ENCODE results near the gene DHX29. TPM values are rescaled to one million over a fixed set of nuclear protein-coding genes. Genes with fewer than 3 reads are reported as not detected.

Gene DHX29, protein sequence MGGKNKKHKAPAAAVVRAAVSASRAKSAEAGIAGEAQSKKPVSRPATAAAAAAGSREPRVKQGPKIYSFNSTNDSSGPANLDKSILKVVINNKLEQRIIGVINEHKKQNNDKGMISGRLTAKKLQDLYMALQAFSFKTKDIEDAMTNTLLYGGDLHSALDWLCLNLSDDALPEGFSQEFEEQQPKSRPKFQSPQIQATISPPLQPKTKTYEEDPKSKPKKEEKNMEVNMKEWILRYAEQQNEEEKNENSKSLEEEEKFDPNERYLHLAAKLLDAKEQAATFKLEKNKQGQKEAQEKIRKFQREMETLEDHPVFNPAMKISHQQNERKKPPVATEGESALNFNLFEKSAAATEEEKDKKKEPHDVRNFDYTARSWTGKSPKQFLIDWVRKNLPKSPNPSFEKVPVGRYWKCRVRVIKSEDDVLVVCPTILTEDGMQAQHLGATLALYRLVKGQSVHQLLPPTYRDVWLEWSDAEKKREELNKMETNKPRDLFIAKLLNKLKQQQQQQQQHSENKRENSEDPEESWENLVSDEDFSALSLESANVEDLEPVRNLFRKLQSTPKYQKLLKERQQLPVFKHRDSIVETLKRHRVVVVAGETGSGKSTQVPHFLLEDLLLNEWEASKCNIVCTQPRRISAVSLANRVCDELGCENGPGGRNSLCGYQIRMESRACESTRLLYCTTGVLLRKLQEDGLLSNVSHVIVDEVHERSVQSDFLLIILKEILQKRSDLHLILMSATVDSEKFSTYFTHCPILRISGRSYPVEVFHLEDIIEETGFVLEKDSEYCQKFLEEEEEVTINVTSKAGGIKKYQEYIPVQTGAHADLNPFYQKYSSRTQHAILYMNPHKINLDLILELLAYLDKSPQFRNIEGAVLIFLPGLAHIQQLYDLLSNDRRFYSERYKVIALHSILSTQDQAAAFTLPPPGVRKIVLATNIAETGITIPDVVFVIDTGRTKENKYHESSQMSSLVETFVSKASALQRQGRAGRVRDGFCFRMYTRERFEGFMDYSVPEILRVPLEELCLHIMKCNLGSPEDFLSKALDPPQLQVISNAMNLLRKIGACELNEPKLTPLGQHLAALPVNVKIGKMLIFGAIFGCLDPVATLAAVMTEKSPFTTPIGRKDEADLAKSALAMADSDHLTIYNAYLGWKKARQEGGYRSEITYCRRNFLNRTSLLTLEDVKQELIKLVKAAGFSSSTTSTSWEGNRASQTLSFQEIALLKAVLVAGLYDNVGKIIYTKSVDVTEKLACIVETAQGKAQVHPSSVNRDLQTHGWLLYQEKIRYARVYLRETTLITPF (N-terminal part only)
- 10 to 100 TPM; 13.0 to 15.5 TPM for total RNA-seq

DNA sequence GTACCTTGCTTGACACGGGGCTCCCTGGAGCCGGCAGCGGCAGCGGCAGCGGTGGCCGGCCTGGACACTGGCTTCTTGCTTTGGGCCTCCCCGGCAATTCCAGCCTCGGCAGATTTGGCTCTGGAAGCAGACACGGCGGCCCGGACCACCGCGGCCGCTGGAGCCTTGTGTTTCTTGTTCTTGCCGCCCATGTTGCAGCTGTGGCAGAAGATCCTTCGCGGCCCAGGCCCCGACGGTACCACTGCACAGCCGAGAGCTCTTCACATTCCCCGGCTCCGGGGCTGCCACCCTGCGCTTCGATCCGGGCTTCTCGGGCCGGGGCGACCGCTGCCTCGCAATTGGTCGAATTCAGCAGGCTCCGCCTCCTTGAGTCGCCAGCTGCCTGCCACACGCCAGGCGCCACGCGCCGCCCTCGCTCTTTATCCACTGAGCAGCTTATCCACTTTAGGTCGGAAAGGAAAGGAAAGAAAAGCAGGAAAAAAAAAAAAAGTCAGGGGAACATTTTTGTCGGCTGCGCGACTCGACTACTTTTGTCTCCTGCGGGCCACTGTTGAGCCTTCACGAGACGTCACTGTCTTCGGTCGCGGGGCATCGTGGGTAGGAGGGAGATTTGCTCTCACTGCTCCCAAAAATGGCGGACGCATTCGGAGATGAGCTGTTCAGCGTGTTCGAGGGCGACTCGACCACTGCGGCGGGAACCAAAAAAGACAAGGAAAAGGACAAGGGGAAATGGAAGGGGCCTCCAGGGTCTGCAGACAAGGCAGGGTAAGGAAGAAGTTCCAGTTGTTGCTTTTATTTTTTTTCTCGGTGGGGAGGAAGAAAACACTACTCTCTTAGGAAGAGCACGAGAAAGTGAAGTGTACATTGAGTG, at the start of gene DHX29, which contains the start of gene MTREX:
DHX29 (minus strand) TSS at position 312 of the 871 bp plus-strand sequence; CDS start at position 191, 121 bp downstream.
MTREX (plus strand) TSS at position 607 of the 871 bp plus-strand sequence; CDS start at position 632, 25 bp downstream.
- H3K9me3 Mint-ChIP-seq, result peaks cover 2% of the 10 kb centered on the region
- ChIA-PET POLR2A (interaction anchor here (0.6 to 2.9 kb wide), 20 partner anchors 9 to 1603 kb away, joined by 3 to 19 read pairs (median 4); partner anchors contain the start of genes CCNO and PLPP1), CTCF (interaction anchor here (0.7 to 3.3 kb wide), 11 partner anchors 10 to 384 kb away, joined by 3 to 19 read pairs (median 4); partner anchors contain the start of genes CCNO and CDC20B)
- H3K4me3 Mint-ChIP-seq, result no peak within 1 kb of the TSS
- H3K4me1 Mint-ChIP-seq, result peaks cover 22% of the 10 kb centered on the region
- peak; percentile 91 for DNase-seq
- H3K27ac Mint-ChIP-seq, result no peak within 1 kb of the TSS
- peaks cover 23% of the 10 kb centered on the region for H3K36me3 Mint-ChIP-seq (ENCODE audit: low read depth)
- no peaks in the 10 kb centered on the region for H3K27me3 Mint-ChIP-seq

DNA sequence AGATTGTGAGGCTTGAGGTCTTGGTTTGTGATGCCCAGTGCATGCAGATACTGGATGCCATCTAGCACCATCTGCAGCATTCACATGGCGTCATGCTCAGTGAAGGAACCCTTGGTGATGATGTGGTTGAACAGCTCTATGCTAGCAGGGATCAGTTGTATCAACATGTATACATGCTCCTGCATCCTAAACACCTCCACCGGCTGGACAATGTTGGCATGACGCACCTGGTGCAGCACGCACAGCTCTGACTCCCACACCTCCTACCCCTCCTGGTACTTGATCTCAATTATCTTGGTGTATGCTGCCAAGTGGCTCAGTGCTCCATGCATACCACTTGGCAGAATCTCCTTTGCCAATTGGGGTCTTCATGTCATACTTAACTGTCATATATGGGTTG, 49.4 kb upstream of the DHX29 start:
- Mint-ChIP-seq H3K4me1 (no peaks in the 10 kb centered on the region), H3K27me3 (no peaks in the 10 kb centered on the region), H3K4me3 (no peak overlapping the region), H3K36me3 (ENCODE audit: low read depth) (peaks cover 51% of the 10 kb centered on the region), H3K9me3 (no peaks in the 10 kb centered on the region), H3K27ac (no peak overlapping the region)
- ChIA-PET POLR2A (interaction anchor here (1.2 kb wide), 1 partner anchor 49 kb away, joined by 3 read pairs; the partner anchor contains the start of genes DHX29 and MTREX), CTCF (interaction anchor here (1.2 kb wide), 1 partner anchor 14 kb away, joined by 3 read pairs; no protein-coding TSS in a partner anchor)
- DNase-seq, result no peak

DNA sequence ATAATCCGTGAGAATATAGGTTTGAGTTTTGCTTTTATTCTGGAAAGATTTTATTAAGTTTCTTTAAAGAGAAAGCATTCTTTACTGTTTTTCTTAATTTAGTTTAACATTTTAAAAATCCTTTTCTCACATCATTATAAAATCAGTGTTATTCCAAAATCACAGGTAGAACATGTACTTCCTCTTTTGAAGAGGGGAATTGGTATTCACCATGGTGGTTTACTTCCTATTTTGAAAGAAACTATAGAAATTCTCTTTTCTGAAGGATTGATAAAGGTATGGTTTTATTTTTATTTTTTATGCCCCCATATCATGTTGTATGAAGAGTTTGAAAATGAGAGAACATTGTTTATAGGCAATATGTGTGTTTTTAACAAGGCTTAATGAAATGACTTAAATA, 43.3 kb upstream of the DHX29 start:
- H3K27ac Mint-ChIP-seq, result no peak overlapping the region
- ChIA-PET POLR2A (no interaction called here), CTCF (no interaction called here)
- DNase-seq, result no peak
- H3K4me3 Mint-ChIP-seq, result no peak overlapping the region
- H3K27me3 Mint-ChIP-seq, result no peaks in the 10 kb centered on the region
- no peaks in the 10 kb centered on the region for H3K9me3 Mint-ChIP-seq
- peaks cover 56% of the 10 kb centered on the region for H3K36me3 Mint-ChIP-seq (ENCODE audit: low read depth)
- peaks cover 4% of the 10 kb centered on the region for H3K4me1 Mint-ChIP-seq

DNA sequence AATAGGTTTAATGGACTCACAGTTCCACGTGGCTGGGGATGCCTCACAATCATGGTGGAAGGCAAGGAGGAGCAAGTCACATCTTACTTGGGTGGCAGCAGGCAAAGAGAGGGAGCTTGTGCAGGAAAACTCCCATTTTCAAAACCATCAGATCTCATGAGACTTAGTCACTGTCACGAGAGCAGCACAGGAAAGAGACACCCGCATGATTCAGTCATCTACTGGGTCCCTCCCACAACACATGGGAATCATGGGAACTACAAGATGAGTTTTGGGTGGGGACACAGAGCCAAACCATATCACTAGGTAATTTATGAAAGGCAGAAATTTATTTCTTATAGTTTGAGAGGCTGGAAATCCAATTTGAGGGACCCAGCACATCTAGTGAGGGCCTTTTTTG, 40.3 kb upstream of the DHX29 start:
- DNase-seq, result no peak
- Mint-ChIP-seq H3K4me3 (no peak overlapping the region), H3K27me3 (no peaks in the 10 kb centered on the region), H3K4me1 (peaks cover 6% of the 10 kb centered on the region), H3K36me3 (ENCODE audit: low read depth) (peaks cover 63% of the 10 kb centered on the region), H3K9me3 (no peaks in the 10 kb centered on the region), H3K27ac (no peak overlapping the region)
- ChIA-PET CTCF (no interaction called here), POLR2A (no interaction called here)

DNA sequence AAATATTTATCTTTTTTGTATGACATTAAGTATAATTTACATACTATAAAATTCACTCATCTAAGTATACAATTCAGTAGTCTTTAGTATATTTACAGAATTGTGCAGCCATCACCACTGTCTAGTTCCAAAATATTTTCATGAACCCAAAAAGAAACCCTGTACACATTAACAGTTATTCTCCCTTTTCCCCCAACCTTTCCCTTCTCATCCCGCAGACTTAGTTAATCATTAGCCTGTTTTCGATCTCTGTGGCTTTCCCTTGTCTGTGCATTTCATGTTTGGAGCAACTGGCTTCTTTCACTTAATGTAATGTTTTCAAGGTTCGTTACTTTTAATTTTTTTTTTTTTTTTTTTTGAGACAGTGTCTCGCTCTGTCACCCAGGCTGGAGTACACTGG, 37.8 kb upstream of the DHX29 start:
- H3K27ac Mint-ChIP-seq, result no peak overlapping the region
- H3K36me3 Mint-ChIP-seq (ENCODE audit: low read depth), result peaks cover 63% of the 10 kb centered on the region

DNA sequence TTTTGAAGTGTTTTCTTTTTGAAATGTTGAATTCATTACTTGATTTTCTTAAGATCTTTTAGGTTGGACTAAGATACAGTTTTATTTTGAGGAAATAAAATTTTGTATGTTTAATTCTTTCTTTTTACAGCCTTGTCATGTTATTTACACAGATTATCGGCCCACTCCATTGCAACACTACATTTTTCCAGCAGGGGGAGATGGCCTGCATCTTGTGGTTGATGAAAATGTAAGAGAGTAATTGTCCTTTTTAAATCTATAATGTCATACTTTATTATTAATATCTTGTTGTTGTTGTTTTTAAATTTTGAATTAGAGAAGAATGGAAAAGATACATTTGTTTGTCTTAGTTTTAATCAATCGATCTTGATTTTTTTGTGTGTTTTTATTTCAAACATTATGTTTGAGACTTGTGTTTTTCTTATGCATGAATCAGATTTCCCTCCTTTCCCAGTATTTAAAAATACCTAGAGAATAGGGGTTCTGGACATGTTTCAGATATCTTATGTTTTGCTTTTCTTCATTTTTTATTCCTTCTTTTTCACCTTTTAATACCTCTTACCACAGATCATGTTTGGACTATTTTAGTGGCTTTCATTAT, 37.0 kb upstream of the DHX29 start:
- DNase-seq, result peak; percentile 69
- CTCF ChIA-PET, result interaction anchor here (1.1 to 2.8 kb wide), 3 partner anchors 17 to 348 kb away, joined by 3 to 18 read pairs (median 5); partner anchors contain the start of genes DHX29 and MTREX
- no peaks in the 10 kb centered on the region for H3K9me3 Mint-ChIP-seq

More for the DNA sequence above, 37.8 kb upstream of the DHX29 start:
- Mint-ChIP-seq H3K4me3 (no peak overlapping the region), H3K27me3 (no peaks in the 10 kb centered on the region), H3K9me3 (no peaks in the 10 kb centered on the region), H3K4me1 (peaks cover 6% of the 10 kb centered on the region)
- DNase-seq, result no peak
- ChIA-PET CTCF (no interaction called here), POLR2A (no interaction called here)

DNA sequence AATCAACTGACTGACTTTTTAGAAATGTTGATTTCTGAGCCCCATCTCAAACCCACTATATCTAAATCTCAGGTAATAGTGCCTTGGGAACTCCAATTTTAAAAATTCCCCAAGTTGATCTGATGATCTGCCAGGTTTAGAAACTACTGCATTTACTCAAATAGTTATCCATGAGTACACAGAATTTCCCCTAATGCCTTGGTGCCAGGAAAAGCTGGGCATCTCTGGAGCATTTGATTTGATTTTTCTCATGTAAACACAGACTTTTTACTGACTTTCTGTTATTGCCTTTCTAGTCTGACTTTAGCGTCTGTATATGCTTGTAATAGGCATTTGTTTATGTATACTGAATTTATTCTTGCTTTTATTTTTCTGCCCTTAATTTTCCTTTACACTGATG, 36.1 kb upstream of the DHX29 start:
- ChIA-PET CTCF (interaction anchor here (1.1 to 2.8 kb wide), 5 partner anchors 14 to 349 kb away, joined by 3 to 18 read pairs (median 3); partner anchors contain the start of genes DHX29 and MTREX), POLR2A (interaction anchor here (1.1 kb wide), 1 partner anchor 18 kb away, joined by 3 read pairs; no protein-coding TSS in a partner anchor)
- Mint-ChIP-seq H3K27ac (no peak overlapping the region), H3K4me1 (peaks cover 13% of the 10 kb centered on the region), H3K9me3 (no peaks in the 10 kb centered on the region), H3K27me3 (no peaks in the 10 kb centered on the region), H3K36me3 (ENCODE audit: low read depth) (peaks cover 53% of the 10 kb centered on the region), H3K4me3 (no peak overlapping the region)
- DNase-seq, result no peak

More for the DNA sequence above, 37.0 kb upstream of the DHX29 start:
- POLR2A ChIA-PET, result no interaction called here
- Mint-ChIP-seq H3K27me3 (no peaks in the 10 kb centered on the region), H3K27ac (peak overlapping the region; percentile 32), H3K4me1 (peaks cover 6% of the 10 kb centered on the region), H3K36me3 (ENCODE audit: low read depth) (peaks cover 54% of the 10 kb centered on the region), H3K4me3 (no peak overlapping the region)

DNA sequence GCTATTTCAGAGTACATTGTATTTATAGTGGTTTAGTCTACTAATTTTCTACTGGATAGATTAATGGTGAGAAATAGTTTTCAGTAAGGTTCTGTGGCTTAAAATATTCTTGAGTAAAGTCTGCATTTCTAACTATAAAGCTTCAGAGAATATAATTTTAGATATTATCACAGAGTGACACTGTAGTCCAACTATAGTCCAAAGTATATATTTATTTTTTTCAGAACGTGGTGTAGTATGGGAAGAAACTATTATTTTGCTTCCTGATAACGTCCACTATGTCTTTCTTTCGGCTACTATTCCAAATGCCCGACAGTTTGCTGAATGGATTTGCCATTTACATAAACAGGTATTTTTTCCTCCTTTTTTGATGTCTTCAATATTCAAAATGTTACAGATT, 35.6 kb upstream of the DHX29 start:
- H3K27me3 Mint-ChIP-seq, result no peaks in the 10 kb centered on the region
- CTCF ChIA-PET, result interaction anchor here (0.5 to 2.8 kb wide), 6 partner anchors 14 to 350 kb away, joined by 3 to 18 read pairs (median 3); partner anchors contain the start of genes DHX29 and MTREX
- DNase-seq, result no peak
- POLR2A ChIA-PET, result interaction anchor here (1.1 kb wide), 1 partner anchor 18 kb away, joined by 3 read pairs; no protein-coding TSS in a partner anchor
- H3K9me3 Mint-ChIP-seq, result no peaks in the 10 kb centered on the region
- H3K4me1 Mint-ChIP-seq, result peaks cover 17% of the 10 kb centered on the region
- peaks cover 52% of the 10 kb centered on the region for H3K36me3 Mint-ChIP-seq (ENCODE audit: low read depth)
- H3K4me3 Mint-ChIP-seq, result no peak overlapping the region
- no peak overlapping the region for H3K27ac Mint-ChIP-seq

DNA sequence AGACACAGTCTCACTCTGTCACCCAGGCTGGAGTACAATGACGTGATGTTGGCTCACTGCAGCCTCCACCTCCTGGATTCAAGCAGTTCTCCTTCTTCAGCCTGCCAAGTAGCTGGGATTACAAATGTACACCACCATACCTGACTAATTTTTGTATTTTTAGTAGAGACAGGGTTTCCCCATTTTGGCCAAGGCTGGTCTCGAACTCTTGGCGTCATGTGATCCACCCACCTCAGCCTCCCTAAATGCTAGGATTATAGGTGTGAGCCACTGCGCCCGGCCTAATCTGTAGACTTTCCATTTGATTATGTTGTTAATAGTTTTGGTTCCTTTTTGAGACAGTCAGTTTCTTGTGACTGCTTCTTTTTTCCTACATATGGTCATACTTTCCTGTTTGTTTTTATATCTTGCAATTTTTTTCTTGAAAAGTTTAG, 31.3 kb upstream of the DHX29 start:
- Mint-ChIP-seq H3K4me1 (peaks cover 17% of the 10 kb centered on the region), H3K27me3 (no peaks in the 10 kb centered on the region), H3K27ac (no peak overlapping the region), H3K36me3 (ENCODE audit: low read depth) (peaks cover 31% of the 10 kb centered on the region), H3K9me3 (no peaks in the 10 kb centered on the region), H3K4me3 (no peak overlapping the region)
- DNase-seq, result peak; percentile 28
- POLR2A ChIA-PET, result interaction anchor here (0.9 kb wide), 1 partner anchor 31 kb away, joined by 3 read pairs; the partner anchor contains the start of gene MTREX
- CTCF ChIA-PET, result interaction anchor here (1.0 kb wide), 1 partner anchor 44 kb away, joined by 3 read pairs; no protein-coding TSS in a partner anchor

DNA sequence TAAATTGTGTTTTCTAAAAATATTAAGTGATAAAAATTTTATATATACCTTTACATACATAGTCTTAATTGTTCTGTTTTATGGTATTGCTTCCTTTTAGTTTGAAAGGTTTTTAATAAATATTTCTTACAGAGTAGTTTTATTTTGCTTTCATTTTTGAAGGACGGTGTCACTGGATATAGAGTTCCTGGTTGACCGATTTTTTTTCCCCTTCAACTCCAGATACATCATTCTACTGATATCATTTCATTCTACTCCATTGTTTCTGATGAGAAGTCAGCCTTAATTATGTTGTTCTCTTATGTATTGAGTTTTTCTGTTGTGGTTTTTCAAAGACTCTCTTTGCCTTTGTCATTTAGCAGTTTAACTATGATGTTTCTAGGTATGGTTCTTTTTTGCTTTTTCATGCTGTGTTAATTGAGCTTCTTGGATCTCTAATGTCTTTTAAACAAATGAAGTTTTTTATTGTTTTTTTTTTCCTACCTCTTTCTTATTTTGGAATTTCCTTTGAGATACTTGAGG, 30.7 kb upstream of the DHX29 start:
- H3K27ac Mint-ChIP-seq, result peak overlapping the region; percentile 15
- ChIA-PET POLR2A (no interaction called here), CTCF (no interaction called here)

DNA sequence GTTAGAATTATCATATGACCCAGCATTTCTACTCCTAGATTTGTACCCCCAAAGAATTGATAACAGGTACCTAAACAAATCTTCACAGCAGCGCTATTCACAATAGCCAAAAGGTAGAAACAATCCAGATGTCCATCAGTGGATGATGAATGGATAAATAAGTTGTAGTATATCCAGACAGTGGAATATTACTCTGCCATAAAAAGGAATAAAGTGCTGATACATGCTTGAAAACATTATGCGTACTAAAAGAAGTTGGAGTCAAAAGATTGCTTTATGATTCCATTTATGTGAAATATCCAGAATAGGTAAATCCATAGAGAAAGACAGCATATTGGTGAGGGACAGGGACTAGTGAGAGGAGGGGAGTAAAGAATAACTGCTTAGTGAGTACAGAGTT, 26.3 kb upstream of the DHX29 start:
- ChIA-PET POLR2A (no interaction called here), CTCF (no interaction called here)
- no peak overlapping the region for H3K4me3 Mint-ChIP-seq
- H3K9me3 Mint-ChIP-seq, result no peaks in the 10 kb centered on the region
- no peaks in the 10 kb centered on the region for H3K27me3 Mint-ChIP-seq
- H3K27ac Mint-ChIP-seq, result no peak overlapping the region
- H3K4me1 Mint-ChIP-seq, result peaks cover 14% of the 10 kb centered on the region
- no peak for DNase-seq
- peaks cover 54% of the 10 kb centered on the region for H3K36me3 Mint-ChIP-seq (ENCODE audit: low read depth)

More for the DNA sequence above, 30.7 kb upstream of the DHX29 start:
- peaks cover 31% of the 10 kb centered on the region for H3K36me3 Mint-ChIP-seq (ENCODE audit: low read depth)
- H3K4me1 Mint-ChIP-seq, result peaks cover 17% of the 10 kb centered on the region
- no peaks in the 10 kb centered on the region for H3K9me3 Mint-ChIP-seq
- no peak for DNase-seq
- peak overlapping the region; percentile 61 for H3K4me3 Mint-ChIP-seq
- no peaks in the 10 kb centered on the region for H3K27me3 Mint-ChIP-seq

Data from activated CD4-positive, alpha-beta memory T cell treated with anti-CD3 and anti-CD28 coated beads, Interleukin-2, amount 10 ng/mL, durations not matched to agents 7 days and 5 days (primary cell).